ENCODE measurements around the gene ACTG1. TPM values are rescaled to one million over a fixed set of nuclear protein-coding genes. Genes with fewer than 3 reads are reported as not detected.

The ACTG1 gene
- polyA plus RNA-seq, 1 of the 3 experiments (the other 2 are of a cell fraction), result 7,871 TPM

GRCh38 chr17:81498953-81499600 lies 13.5 kb downstream of the ACTG1 start:
- Histone ChIP-seq H3K9me2 (no peaks in the 10 kb centered on the region), H3K79me2 (ENCODE audit: insufficient read depth) (no peaks in the 10 kb centered on the region), H3K27ac (ENCODE audit: low read depth in 2 of 2, low read length in 1 of 2) (no peak overlapping the region), H3K27me3 (ENCODE audit: insufficient read depth) (no peaks in the 10 kb centered on the region), H4K20me1 (ENCODE audit: insufficient read depth) (no peaks in the 10 kb centered on the region), H3K36me3 (replicated peaks in 1 of 2; ENCODE audit: control insufficient read depth in 1 of 2, insufficient read depth in 2 of 2, low read length in 1 of 2) (no peaks in the 10 kb centered on the region), H3K9me3 (no peaks in the 10 kb centered on the region), H3K4me1 (ENCODE audit: control insufficient read depth in 1 of 2, insufficient read depth in 2 of 2, low read depth in 1 of 2, low read length in 1 of 2) (peaks cover 0 to 7% of the 10 kb centered on the region in 2 experiments; a peak in 1 of 4 replicates), H2AFZ (ENCODE audit: low read depth) (no peak overlapping the region), H3K4me2 (no peak overlapping the region), H3K4me3 (ENCODE audit: low read depth in 2 of 2, low read length in 1 of 2) (no peak overlapping the region), H3K9ac (no peak overlapping the region), H3F3A (replicated peaks; ENCODE audit: insufficient read depth) (peaks cover 3% of the 10 kb centered on the region)
- DNase-seq, result no peak
- WGBS (ENCODE audit: low lambda C conversion rate), result 93% methylated on average over 52 of the region's 64 CpGs
- POLR2A ChIA-PET, result interaction anchor here (0.6 to 2.6 kb wide), 3 partner anchors 10 to 103 kb away, joined by 3 to 11 read pairs (median 4); partner anchors contain the start of gene ACTG1
- CTCF ChIA-PET, result interaction anchor here (1.0 to 1.9 kb wide), 3 partner anchors 10 to 39 kb away, joined by 4 to 5 read pairs (median 4); no protein-coding TSS in a partner anchor
- TF ChIP-seq USF1 (IDR thresholded peaks at IDR 0.05; ENCODE audit: borderline replicate concordance, low read depth) (no peak), CHD2 (IDR thresholded peaks at IDR 0.05; ENCODE audit: low read length, partially characterized antibody) (no peak), ZBTB33 (IDR thresholded peaks at IDR 0.05; ENCODE audit: borderline replicate concordance, low read depth) (no peak), RFX5 (IDR thresholded peaks at IDR 0.05; ENCODE audit: low read length) (no peak)

- Histone ChIP-seq H3K4me3 (ENCODE audit: low read depth in 2 of 2, low read length in 1 of 2) (no peak overlapping the region), H3K27me3 (ENCODE audit: insufficient read depth) (no peaks in the 10 kb centered on the region), H4K20me1 (ENCODE audit: insufficient read depth) (no peaks in the 10 kb centered on the region), H2AFZ (ENCODE audit: low read depth) (no peak overlapping the region), H3K79me2 (ENCODE audit: insufficient read depth) (no peaks in the 10 kb centered on the region), H3K9ac (no peak overlapping the region), H3K9me3 (no peaks in the 10 kb centered on the region), H3K4me1 (ENCODE audit: control insufficient read depth in 1 of 2, insufficient read depth in 2 of 2, low read depth in 1 of 2, low read length in 1 of 2) (peaks cover 0 to 10% of the 10 kb centered on the region in 2 experiments; a peak in 1 of 4 replicates), H3K9me2 (no peaks in the 10 kb centered on the region), H3F3A (replicated peaks; ENCODE audit: insufficient read depth) (peaks cover 3% of the 10 kb centered on the region), H3K36me3 (replicated peaks in 1 of 2; ENCODE audit: control insufficient read depth in 1 of 2, insufficient read depth in 2 of 2, low read length in 1 of 2) (no peaks in the 10 kb centered on the region), H3K27ac (ENCODE audit: low read depth in 2 of 2, low read length in 1 of 2) (peak overlapping the region in 1 of 2 experiments; percentile 29; a peak in 1 of 4 replicates), H3K4me2 (no peak overlapping the region)
- peak; percentile 86 for DNase-seq
- POLR2A ChIA-PET, result interaction anchor here (0.6 to 1.1 kb wide), 2 partner anchors 16 to 18 kb away, joined by 3 read pairs; partner anchors contain the start of gene ACTG1
- 59% methylated on average over 8 of the region's 8 CpGs for WGBS (ENCODE audit: low lambda C conversion rate)
- TF ChIP-seq NFIC (IDR thresholded peaks at IDR 0.05; ENCODE audit: borderline replicate concordance) (no peak), RCOR1 (IDR thresholded peaks at IDR 0.05; ENCODE audit: low read length) (no peak), MXI1 (IDR thresholded peaks at IDR 0.05; ENCODE audit: low read depth, low read length) (peak; percentile 85; the same call in 1 of the 2 replicates), FOXJ3 (CRISPR knock-in tag; IDR thresholded peaks at IDR 0.05) (0 out of 2 replicates have a peak, but pooled peaks have one; percentile 31), USF1 (IDR thresholded peaks at IDR 0.05; ENCODE audit: borderline replicate concordance, low read depth) (peak; percentile 92)
- CTCF ChIA-PET, result interaction anchor here (0.7 to 2.3 kb wide), 4 partner anchors 10 to 65 kb away, joined by 3 to 19 read pairs (median 4); no protein-coding TSS in a partner anchor
These were observed 17.8 kb downstream of the ACTG1 start for GRCh38 chr17:81494626-81495377.

All from SK-N-SH (cell line).